ENCODE results near the gene CACNA2D2. TPM values are rescaled to one million over a fixed set of nuclear protein-coding genes. Genes with fewer than 3 reads are reported as not detected.

Gene CACNA2D2
- total RNA-seq, 1 experiment from 2014 or later = not detected

- peak overlapping the region; percentile 83 for H3K4me3 ChIP-seq
- CTCF ChIA-PET = interaction anchor here (0.5 to 1.3 kb wide), 6 partner anchors 10 to 96 kb away, joined by 3 to 7 read pairs (median 6); partner anchors contain the start of genes CYB561D2 and NPRL2
- POLR2A ChIA-PET (ENCODE audit: unreplicated experiment) = interaction anchor here (0.5 to 1.5 kb wide), 11 partner anchors 14 to 470 kb away, joined by 3 to 8 read pairs (median 6); partner anchors contain the start of genes CYB561D2, GNAI2, HEMK1 and HYAL3
- H3K9me2 ChIP-seq (ENCODE audit: insufficient read depth) = no peaks in the 10 kb centered on the region
- intact Hi-C loops (cut with micrococcal nuclease; ENCODE audit: unreplicated experiment) = loop anchor here (5.0 kb wide), 2 partner anchors 69 to 109 kb away; partner anchors contain the start of gene SEMA3B
- peaks cover 37% of the 10 kb centered on the region; the same call in 1 of the 2 replicates for H3F3A ChIP-seq (ENCODE audit: insufficient read depth, low read depth)
- peak overlapping the region; percentile 64 for H3K27ac ChIP-seq
- peak overlapping the region; percentile 80 for H2AFZ ChIP-seq
- peaks cover 25% of the 10 kb centered on the region for H3K4me1 ChIP-seq (replicated peaks; ENCODE audit: insufficient read depth)
- DNase-seq = no peak
- no peak for TF ChIP-seq EZH2 (IDR thresholded peaks at IDR 0.05; ENCODE audit: low read depth)
- TF ChIP-seq CTCF (conservative IDR thresholded peaks at IDR 0.05) = no peak
- H3K79me2 ChIP-seq (ENCODE audit: low read depth) = peaks cover 42% of the 10 kb centered on the region
- H3K36me3 ChIP-seq (ENCODE audit: low read depth) = no peaks in the 10 kb centered on the region
- H4K20me1 ChIP-seq (ENCODE audit: insufficient read depth) = no peaks in the 10 kb centered on the region
- BruUV-seq (replicated peaks) = TSS peak; percentile 71
- H3K4me2 ChIP-seq = peak overlapping the region; percentile 73
- H3K27me3 ChIP-seq (ENCODE audit: insufficient read depth, low read depth) = no peaks in the 10 kb centered on the region
- H3K9me3 ChIP-seq (ENCODE audit: insufficient read depth, low read depth) = no peaks in the 10 kb centered on the region
These were observed 166.8 kb downstream of the CACNA2D2 start for GRCh38 chr3:50336452-50337174.

GRCh38 chr3:50334339-50335075, 168.9 kb downstream of the CACNA2D2 start:
- POLR2A ChIA-PET (ENCODE audit: unreplicated experiment) = no interaction called here

More at GRCh38 chr3:50334339-50335075, 168.9 kb downstream of the CACNA2D2 start:
- Histone ChIP-seq H3K4me3 (no peak overlapping the region), H3K27ac (no peak overlapping the region; the same call in 1 of the 2 replicates), H3K79me2 (ENCODE audit: low read depth) (peaks cover 42% of the 10 kb centered on the region), H3K4me2 (peak overlapping the region; percentile 73), H3F3A (ENCODE audit: insufficient read depth, low read depth) (peaks cover 41% of the 10 kb centered on the region; the same call in 1 of the 2 replicates), H3K4me1 (replicated peaks; ENCODE audit: insufficient read depth) (peaks cover 25% of the 10 kb centered on the region), H3K9me2 (ENCODE audit: insufficient read depth) (no peaks in the 10 kb centered on the region), H2AFZ (no peak overlapping the region), H3K36me3 (ENCODE audit: low read depth) (no peaks in the 10 kb centered on the region), H3K27me3 (ENCODE audit: insufficient read depth, low read depth) (no peaks in the 10 kb centered on the region), H3K9me3 (ENCODE audit: insufficient read depth, low read depth) (no peaks in the 10 kb centered on the region), H4K20me1 (ENCODE audit: insufficient read depth) (no peaks in the 10 kb centered on the region)
- TF ChIP-seq EZH2 (IDR thresholded peaks at IDR 0.05; ENCODE audit: low read depth) (no peak), CTCF (conservative IDR thresholded peaks at IDR 0.05) (no peak)
- intact Hi-C loops (cut with micrococcal nuclease; ENCODE audit: unreplicated experiment) = loop anchor here (1.0 to 5.0 kb wide), 3 partner anchors 34 to 107 kb away; partner anchors contain the start of gene SEMA3B
- DNase-seq = no peak
- BruUV-seq (replicated peaks) = no TSS peak
- CTCF ChIA-PET = no interaction called here

All from PC-9 (cell line).